HG02884 (cell line): Measurements from ENCODE around the gene KANSL1L.
"Not testable (repeated sequence)": the region's sequence is repeated elsewhere in the genome, so short reads cannot be mapped to it uniquely, and the experiment has no call there.

ENCODE experiments used
- ATAC-seq: cut with Tn5 transposase; IDR thresholded peaks from one replicate; pipeline ENCODE4 v1.9.1; 2021; ENCODE audit warnings: mild to moderate bottlenecking, moderate library complexity; ENCODE audit not compliant: unreplicated experiment

The KANSL1L gene

DNA sequence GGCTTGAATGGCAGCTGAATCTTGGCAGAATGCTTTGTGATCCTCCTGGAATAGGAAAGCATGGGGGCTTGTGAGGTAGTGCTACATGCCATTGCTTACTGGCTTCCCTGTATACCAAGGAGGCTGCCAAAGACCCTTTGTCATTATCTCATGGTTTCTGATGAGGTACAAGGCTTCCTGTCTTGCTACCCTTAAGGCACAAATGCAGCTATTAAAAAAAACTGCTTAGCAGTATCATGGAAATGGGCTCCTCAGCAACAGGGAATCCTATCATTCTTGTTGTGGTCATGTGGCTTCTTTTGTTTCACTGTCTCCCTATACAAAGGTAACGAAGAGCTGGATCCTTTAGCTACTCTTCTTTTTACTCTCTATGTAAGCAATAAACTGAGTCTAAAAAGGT lies 6.6 kb upstream of the KANSL1L start:
- no peak for ATAC-seq

GRCh38 chr2:210177115-210177514 lies 5.9 kb upstream of the KANSL1L start:
- ATAC-seq, result not testable (repeated sequence)

DNA sequence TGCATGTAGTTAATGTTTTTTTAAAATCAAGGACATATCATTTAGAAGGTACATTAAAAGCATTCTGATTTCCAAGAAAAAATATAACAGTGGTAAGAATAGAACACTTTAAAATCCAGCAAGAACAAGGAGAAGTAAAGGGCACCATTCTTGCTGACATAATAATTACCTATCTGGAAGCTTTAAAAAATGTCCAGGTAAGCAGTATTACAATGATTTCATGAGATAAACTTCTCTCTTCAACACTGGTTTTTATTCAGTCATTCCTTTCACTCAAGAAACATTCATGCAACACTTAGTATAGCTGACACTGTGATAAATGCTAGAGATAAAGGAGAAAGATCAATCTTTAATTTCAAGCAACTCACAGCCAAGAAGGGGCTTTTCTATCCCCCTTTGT lies 2.9 kb upstream of the KANSL1L start:
- ATAC-seq, result no peak

GRCh38 chr2:210172219-210172575 lies 988 bp upstream of the KANSL1L start:
- no peak for ATAC-seq

GRCh38 chr2:210170446-210171303 lies 534 bp downstream of the KANSL1L start:
- peak; percentile 55 for ATAC-seq

DNA sequence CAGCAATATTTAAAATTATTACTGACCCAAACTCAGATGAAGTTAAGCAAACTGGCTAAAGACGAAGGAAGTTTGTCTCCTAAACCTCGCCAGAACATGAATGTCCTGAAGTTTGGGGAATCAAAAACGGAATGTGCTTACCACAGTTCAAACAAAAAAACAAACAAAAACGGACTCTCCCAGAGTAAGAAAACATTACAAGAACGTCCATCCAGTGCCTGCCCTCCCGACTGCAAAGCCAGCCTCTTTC lies 1.1 kb downstream of the KANSL1L start:
- ATAC-seq, result no peak

GRCh38 chr2:210169516-210170195 lies 1.6 kb downstream of the KANSL1L start:
- ATAC-seq, result peak; percentile 36

DNA sequence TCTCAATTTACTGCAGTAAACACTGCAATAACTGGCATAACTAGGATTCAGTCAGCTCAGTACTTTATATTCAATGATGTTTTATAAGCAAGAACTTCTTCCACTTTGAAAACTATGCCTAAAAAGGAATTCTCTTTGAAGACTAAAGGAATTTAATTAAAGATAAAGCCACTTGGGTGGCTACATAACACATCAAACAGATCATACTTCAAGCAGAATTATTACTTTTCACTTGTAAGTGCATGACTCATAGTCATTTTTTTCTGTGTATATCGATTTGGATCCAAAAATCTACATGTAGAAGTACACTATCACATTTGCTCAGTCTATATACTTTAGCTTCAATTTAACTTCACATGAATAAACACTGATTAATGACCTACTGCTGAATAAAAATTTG lies 4.0 kb downstream of the KANSL1L start:
- ATAC-seq, result no peak

DNA sequence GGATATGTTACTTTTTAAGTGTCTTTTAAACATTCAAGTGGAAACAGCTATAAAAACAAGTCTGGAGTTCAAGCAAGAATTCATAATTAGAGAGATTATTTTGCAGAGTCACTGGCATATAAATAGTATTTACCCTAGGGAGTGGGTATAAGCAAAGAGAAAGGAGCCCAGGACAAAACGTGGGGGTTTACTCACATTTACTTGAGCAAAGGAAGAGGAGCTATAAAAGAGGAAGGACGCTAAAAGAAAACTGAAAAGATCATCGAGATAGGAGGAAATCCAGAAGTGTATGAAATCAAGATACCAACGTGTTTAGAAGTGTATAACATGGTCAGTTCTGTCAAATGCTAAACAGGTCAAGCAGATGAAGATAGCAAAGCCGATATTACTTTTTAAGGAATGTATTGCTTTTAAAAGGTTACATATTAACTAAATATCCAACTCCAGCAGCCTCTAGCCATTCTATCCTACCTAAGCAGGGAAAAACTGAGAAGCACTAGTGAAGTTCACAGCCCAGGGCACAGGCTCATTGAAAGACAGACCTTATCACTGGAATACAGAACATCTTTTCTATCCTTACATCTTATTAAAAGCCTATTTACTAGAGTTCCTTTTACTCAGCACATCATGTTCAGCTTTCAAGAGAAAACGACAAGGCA lies 8.6 kb downstream of the KANSL1L start:
- ATAC-seq, result no peak

- no peak for ATAC-seq
Measured at GRCh38 chr2:210159059-210159458, 12.2 kb downstream of the KANSL1L start.

GRCh38 chr2:210158236-210158635 lies 13.0 kb downstream of the KANSL1L start:
- ATAC-seq, result no peak

DNA sequence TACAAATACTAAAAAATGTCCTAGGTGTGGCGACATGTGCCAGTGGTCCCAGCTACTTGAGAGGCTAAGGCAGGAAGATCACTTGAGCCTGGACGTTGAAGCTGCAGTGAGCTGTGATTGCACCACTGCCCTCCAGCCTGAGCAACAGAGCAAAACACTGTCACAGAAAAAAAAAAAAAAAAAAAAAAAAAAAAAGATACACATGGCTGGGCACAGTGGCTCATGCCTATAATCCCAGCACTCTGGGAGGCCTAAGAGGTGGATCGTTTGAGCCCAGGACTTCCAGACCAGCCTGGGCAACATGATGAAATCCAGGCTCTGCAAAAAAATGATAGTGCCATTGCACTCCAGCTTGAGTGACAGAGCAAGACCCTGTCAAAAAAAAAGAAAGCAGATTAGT lies 13.7 kb downstream of the KANSL1L start:
- ATAC-seq, result no peak

GRCh38 chr2:210147614-210148013 lies 23.6 kb downstream of the KANSL1L start:
- ATAC-seq, result no peak

GRCh38 chr2:210132239-210132638 lies 39.0 kb downstream of the KANSL1L start:
- ATAC-seq, result peak; percentile 48

GRCh38 chr2:210128961-210129360 lies 42.2 kb downstream of the KANSL1L start:
- ATAC-seq, result no peak

GRCh38 chr2:210113614-210114235 lies 57.5 kb downstream of the KANSL1L start:
- ATAC-seq, result no peak

DNA sequence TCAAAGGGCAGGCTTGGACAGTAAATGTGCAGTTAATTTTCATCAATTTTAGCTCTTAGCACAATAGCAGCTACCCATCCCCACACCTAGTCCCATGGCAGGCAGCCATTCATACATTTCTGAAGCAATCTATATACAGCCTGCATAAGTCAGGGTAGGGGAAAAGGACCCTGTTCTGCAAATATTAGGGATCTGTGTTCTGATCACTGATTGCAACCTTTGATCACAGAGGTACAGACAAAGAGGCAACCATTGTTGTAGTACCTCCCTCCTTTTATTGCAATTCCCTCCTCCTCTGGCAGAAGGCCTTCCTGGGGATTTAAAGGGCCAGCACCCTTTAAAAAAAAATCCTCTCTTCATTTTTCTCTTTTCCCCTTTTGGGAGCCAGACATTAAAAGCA lies 58.3 kb downstream of the KANSL1L start:
- no peak for ATAC-seq

- no peak for ATAC-seq
Measured at GRCh38 chr2:210099940-210100339, 71.3 kb downstream of the KANSL1L start.

DNA sequence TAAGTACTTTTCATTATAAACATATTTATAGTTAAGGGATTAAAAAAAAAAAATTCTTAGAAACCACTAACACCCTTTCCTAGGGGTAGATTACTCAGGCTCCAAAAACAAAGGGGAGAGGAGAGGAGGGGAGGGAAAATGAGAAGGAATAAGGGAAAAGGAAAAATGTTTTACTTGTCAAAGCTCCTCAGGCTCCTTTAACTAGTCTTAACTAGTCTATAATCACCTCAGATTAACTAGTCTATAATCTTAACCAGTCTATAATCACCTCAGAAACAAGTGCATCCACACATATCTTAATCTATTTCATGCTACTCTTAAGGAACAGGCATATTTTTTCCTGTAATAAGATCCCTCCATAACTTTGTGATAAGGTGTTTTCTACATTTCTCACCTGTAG lies 76.4 kb downstream of the KANSL1L start:
- no peak for ATAC-seq

DNA sequence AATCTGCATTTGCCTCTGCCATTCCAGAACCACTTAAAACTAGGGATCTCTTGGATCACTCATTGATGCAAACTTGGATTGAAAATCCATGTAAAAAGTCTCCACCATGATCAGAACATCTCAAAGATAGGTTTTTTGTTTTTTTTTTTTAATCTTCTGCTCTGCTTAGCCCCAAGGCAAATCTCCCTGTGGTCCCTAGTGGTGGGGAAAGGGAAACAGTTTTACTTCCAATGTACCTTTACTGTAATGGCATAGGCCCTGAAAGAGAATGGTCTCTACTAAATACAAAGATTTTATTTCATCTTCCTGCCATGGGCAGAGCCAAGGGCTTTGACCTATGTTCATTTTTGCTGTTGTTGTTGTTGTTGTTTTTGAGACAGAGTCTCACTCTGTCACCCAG lies 78.4 kb downstream of the KANSL1L start:
- no peak for ATAC-seq

GRCh38 chr2:210086930-210087329 lies 84.3 kb downstream of the KANSL1L start:
- ATAC-seq, result no peak

GRCh38 chr2:210086292-210086691 lies 84.9 kb downstream of the KANSL1L start:
- ATAC-seq, result no peak
